Progenitor cell of endocrine pancreas (in vitro differentiated cells): ENCODE measurements around the gene FREM2. TPM values are rescaled to one million over a fixed set of nuclear protein-coding genes. Genes with fewer than 3 reads are reported as not detected.

ENCODE experiments used
- DNase-seq: peaks from one replicate; pipeline ENCODE4 v3.0.0; 2021; ENCODE audit warnings: low spot score; ENCODE audit not compliant: unreplicated experiment
- H3K27ac Mint-ChIP-seq: 2 replicates; pipeline ENCODE4 v1.8.0; 2021; ENCODE audit warnings: mild to moderate bottlenecking, moderate library complexity, mixed read lengths
- H3K27me3 Mint-ChIP-seq: 2 replicates; pipeline ENCODE4 v1.8.0; 2021; ENCODE audit warnings: mixed read lengths
- H3K36me3 Mint-ChIP-seq: 2 replicates; pipeline ENCODE4 v1.8.0; 2022; ENCODE audit warnings: mixed read lengths; ENCODE audit not compliant: insufficient read depth
- H3K4me1 Mint-ChIP-seq: 2 replicates; pipeline ENCODE4 v1.8.0; 2021; ENCODE audit warnings: low read depth, mixed read lengths
- H3K4me3 Mint-ChIP-seq: 2 replicates; pipeline ENCODE4 v1.8.0; 2021; ENCODE audit warnings: low read depth, mild to moderate bottlenecking, moderate library complexity, mixed read lengths
- H3K9me3 Mint-ChIP-seq: 2 replicates; pipeline ENCODE4 v1.8.0; 2021; ENCODE audit warnings: low read depth, mixed read lengths
- total RNA-seq: library from RNA; stranded (reverse); gene quantifications from 2 replicates; pipeline ENCODE4 v1.2.1, GENCODE V29; 2021
- TF ChIP-seq, protein P1 (sequence below): fragments of 200-600 bp; sonication (generic); IDR thresholded peaks from one replicate; pipeline ENCODE4 v1.5.0; 2021; ENCODE audit warnings: antibody characterized with exemption, mild to moderate bottlenecking; ENCODE audit not compliant: unreplicated experiment

Gene FREM2
- total RNA-seq, 1 donor from 2014 or later: 75.3 TPM

GRCh38 chr13:38921081-38921480 lies 234.2 kb downstream of the FREM2 start:
- no peak overlapping the region for H3K4me3 Mint-ChIP-seq
- H3K9me3 Mint-ChIP-seq: peaks cover 8% of the 10 kb centered on the region
- no peaks in the 10 kb centered on the region for H3K27me3 Mint-ChIP-seq
- TF ChIP-seq, protein P1, sequence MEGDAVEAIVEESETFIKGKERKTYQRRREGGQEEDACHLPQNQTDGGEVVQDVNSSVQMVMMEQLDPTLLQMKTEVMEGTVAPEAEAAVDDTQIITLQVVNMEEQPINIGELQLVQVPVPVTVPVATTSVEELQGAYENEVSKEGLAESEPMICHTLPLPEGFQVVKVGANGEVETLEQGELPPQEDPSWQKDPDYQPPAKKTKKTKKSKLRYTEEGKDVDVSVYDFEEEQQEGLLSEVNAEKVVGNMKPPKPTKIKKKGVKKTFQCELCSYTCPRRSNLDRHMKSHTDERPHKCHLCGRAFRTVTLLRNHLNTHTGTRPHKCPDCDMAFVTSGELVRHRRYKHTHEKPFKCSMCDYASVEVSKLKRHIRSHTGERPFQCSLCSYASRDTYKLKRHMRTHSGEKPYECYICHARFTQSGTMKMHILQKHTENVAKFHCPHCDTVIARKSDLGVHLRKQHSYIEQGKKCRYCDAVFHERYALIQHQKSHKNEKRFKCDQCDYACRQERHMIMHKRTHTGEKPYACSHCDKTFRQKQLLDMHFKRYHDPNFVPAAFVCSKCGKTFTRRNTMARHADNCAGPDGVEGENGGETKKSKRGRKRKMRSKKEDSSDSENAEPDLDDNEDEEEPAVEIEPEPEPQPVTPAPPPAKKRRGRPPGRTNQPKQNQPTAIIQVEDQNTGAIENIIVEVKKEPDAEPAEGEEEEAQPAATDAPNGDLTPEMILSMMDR: no peak
- no peaks in the 10 kb centered on the region for H3K4me1 Mint-ChIP-seq
- no peak for DNase-seq
- no peak overlapping the region for H3K27ac Mint-ChIP-seq
- no peaks in the 10 kb centered on the region for H3K36me3 Mint-ChIP-seq

- no peaks in the 10 kb centered on the region for H3K27me3 Mint-ChIP-seq
- peaks cover 8% of the 10 kb centered on the region for H3K9me3 Mint-ChIP-seq
- no peak for DNase-seq
- TF ChIP-seq, protein P1: no peak
- no peak overlapping the region for H3K4me3 Mint-ChIP-seq
- no peaks in the 10 kb centered on the region for H3K4me1 Mint-ChIP-seq
- H3K36me3 Mint-ChIP-seq: no peaks in the 10 kb centered on the region
- H3K27ac Mint-ChIP-seq: no peak overlapping the region
These were observed 235.3 kb downstream of the FREM2 start for GRCh38 chr13:38922170-38922569.

- no peak overlapping the region for H3K4me3 Mint-ChIP-seq
- no peak overlapping the region for H3K27ac Mint-ChIP-seq
- H3K27me3 Mint-ChIP-seq: peaks cover 7% of the 10 kb centered on the region
- H3K9me3 Mint-ChIP-seq: no peaks in the 10 kb centered on the region
- DNase-seq: no peak
- TF ChIP-seq, protein P1: no peak
- peaks cover 2% of the 10 kb centered on the region for H3K4me1 Mint-ChIP-seq
- no peaks in the 10 kb centered on the region for H3K36me3 Mint-ChIP-seq
These were observed 246.9 kb downstream of the FREM2 start for GRCh38 chr13:38933786-38934185.
